Ecto neural progenitor cell (in vitro differentiated cells): Measurements from ENCODE around the gene IMPG1.
"Not testable (repeated sequence)": the region's sequence is repeated elsewhere in the genome, so short reads cannot be mapped to it uniquely, and the experiment has no call there.

Experiments used
- DNase-seq: peaks from one replicate; pipeline ENCODE4 v3.0.0-alpha.2; 2018; ENCODE audit warnings: low spot score

The IMPG1 gene

GRCh38 chr6:75946146-75946831 is 126.2 kb downstream of the IMPG1 start:
- DNase-seq, result no peak

DNA sequence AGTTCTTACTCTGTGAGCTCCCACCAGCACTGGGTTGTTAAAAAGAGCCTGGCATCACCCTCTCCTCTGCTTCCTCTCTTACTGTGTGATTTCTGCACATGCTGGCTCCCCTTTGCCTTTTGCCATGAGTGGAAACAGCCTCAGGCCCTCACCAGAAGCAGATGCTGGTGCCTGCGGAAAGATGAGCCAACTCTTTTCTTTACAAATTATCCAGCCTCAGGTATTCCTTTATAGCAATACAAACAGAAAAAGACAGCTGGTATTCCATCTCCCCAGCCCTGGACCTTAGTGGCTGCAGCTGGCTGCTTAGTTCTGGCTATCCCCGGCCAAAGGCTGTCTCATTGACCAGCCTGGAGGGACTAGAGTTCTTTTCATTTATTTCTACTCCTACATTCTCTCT is 129.1 kb downstream of the IMPG1 start:
- DNase-seq, result no peak

- no peak for DNase-seq
These were observed 131.0 kb downstream of the IMPG1 start for GRCh38 chr6:75941509-75941908.

GRCh38 chr6:75940564-75940963 is 131.9 kb downstream of the IMPG1 start:
- no peak for DNase-seq

DNA sequence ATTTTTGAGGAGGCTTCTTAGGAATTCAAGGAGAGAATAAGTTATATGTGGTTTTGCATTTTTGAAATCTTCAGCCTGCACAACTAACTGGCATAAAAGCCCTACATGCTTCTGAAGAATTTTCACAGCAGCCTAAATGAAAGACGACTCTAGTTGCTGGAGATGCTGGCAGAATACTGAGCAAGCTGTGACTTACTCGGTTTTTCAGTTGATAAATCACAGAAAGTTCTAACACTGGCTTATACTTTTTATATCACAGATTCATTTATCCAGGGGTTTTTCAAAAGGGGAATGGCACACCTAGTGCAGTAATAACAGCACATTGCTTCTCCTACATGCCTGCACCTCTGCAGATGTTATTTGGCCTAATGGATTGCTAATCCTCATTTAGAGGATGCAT is 134.6 kb downstream of the IMPG1 start:
- DNase-seq, result no peak

DNA sequence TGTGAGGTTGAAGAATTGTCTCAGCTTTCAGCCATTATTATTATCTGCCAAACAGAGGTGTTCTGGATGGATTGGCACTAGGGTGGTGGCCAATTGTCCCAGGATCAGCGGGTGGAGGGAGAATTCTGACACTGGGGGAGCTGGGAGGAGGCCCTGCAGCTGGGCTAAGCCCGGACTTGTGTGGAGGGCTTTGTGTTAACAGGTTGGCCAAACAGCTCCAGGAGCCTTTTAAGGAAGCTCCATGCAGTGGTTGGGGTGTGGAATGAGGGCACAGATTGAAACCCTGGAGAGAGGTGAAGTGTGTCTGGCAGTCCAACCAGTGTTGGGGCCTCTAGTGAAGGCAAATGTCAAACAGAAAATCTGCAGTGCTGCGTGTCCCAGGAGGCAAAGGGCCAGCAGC is 135.8 kb downstream of the IMPG1 start:
- no peak for DNase-seq

GRCh38 chr6:75935473-75935793 is 137.0 kb downstream of the IMPG1 start:
- no peak for DNase-seq

GRCh38 chr6:75934643-75935472 is 137.6 kb downstream of the IMPG1 start:
- DNase-seq, result peak; percentile 77

DNA sequence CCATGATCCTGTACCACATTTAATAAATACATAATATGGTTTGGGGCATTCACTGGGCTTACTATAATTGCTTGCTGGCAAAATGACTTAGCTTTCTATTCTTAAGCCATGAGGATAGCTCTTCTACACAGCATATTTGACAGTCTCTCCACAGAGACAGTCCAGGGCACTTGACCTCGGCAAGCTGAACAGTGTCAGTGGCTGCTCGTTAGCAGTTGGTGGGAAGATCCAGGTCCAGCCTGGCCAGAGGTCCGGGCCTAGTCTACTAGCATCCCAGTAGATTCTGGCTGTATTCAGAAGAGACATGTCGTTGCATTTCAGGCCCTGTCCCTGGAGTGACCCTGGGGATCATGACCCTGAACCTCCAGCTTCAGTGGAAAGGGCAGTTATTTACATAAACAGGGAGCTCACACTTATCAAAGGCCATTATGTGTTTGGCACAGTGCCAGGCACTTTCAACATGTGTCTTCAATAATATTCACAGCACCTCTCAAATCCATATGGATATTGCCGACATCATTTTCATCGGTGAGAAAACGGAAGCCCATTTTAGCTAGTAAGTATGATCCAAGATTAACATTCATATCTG is 139.0 kb downstream of the IMPG1 start:
- DNase-seq, result no peak

DNA sequence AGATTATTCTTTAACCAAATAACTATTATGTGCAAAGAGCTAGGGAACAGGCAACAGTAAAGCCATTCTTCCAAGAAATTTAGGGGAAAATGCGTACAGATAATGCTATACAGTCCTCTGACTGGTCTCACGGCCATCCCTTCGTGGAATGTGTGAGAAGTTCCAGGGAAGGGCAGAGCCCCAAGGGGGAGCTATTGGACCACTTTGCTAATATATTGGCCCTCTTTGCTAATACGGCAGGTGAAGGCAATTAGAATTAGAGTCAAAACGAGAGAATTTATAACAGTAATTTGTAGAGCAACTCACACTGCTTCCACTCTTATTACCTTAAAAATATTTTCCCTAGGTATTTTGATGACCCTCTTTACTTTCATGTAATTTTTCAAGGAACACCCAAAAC is 140.4 kb downstream of the IMPG1 start:
- peak; percentile 68 for DNase-seq

DNA sequence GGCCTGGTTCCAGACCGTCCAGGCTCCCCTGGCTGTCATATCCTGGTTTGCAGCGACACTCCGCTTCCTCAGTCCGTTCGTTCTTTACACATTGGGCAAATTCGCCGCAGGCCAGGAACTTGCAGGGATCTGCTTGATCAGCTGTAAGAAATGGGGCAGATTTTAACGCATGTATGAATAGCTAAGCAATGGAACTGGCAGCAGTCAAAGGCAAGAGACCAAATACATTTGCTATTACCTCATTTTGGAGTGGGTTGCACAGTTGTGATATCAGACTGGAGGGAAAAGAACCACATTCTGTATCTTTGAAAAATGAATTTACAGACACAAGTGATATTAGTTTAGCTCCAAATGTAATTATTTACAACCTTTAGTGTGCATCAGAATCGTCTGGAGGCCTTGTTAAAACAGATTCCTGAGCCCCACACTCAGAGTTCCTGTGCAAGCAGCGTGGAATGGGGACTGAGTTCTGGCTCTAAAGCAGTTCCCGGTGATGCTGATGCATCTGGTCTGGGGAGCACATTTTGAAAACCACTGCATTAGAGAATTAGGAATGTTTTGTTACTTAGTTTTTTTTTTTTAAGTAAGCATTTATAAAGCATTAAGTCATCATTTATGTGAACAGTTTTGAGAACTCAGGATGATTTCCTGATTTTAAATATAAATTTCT is 141.3 kb downstream of the IMPG1 start:
- DNase-seq, result no peak

DNA sequence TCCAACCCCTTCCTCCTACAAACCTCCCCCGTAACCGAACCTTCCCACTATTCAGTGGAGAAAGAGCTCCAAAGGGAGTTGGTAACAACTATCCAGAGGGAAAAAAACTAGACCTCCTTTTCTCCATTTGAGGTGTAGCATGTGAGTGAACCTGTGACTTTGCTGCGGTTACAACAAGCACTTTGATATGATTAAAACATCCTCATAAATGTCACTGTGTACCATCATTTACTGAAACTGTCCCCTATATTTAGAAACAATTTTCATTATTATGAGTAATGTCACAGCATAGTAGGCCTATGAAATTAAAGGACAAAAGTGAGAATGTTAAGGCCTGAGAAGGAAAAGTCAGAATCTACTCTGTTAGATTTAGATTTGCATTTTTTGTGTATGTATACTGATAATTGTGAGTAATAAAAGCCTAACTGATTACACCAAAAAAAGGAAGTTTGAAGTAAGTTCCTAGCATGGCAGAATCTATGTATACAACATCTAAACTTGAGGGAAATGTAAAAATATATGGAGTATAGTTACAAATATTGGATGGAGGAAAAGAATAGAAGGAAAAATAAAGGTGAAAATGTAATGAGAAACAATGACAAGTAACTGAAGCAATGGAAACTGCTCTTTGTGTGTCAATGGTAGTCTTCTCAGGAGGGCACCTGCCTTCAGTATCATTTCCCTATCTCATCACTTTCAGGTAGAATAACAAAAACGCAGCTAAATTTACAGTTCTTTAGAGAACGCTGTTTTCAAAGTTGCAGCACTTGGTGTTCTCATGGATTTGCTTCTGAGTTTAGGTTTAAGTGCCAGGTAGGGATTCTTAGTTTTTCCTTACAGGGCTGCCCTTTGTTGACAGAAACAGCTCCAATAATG is 145.9 kb downstream of the IMPG1 start:
- no peak for DNase-seq

DNA sequence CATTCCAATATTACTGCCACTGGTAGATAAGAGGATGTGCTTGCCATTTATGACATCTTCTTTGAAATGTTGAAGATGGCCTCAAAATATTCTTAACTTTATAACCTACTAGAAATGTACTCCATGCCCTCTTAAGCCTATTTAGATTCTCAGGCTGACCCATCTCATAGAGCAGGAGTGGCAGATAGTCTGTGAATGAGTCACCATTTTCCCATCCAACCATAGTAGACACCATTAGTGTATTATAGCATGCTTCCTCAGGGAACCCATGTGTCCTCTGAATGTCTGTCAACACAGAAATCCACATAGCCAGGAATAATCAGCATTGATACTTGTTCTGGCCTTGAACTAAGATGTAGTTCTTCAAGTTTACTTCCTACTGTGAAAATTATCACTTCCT is 150.2 kb downstream of the IMPG1 start:
- DNase-seq, result no peak

DNA sequence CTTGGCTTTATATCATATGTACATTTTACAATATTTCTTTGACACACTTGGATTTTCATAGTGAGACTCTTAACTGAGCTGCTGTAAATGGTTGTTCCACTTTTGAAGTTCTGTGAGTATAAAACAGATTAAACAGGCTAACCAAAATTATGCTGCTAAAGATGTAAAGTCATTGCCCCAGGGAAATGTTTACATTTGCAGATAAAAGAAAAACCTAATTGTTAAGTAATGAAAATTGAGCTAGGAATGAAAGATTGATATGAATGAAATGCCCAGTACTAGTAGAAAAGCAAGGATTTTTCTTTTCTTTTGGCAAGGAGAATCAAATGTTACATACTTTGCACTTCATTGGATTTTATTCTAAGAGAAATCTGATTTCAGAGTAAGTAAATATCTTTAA is 159.4 kb downstream of the IMPG1 start:
- DNase-seq, result no peak

DNA sequence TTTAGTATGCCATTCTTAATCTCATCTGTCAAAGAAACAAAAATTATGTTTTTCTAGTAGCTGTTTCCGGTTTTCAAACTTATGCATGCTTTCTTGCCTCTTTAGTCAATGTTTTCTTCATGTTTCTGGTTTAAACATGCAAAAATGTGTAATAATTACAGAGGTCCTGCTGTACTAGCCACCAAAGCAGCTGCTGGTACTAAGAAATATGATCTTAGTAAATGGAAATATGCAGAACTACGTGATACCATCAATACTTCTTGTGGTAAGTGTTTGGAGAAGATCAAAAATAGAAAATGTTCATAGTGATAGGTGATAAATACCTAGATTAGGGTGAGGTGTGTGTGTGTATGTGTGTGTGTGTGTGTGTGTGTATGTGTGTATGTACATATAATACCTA is 165.0 kb downstream of the IMPG1 start:
- no peak for DNase-seq

GRCh38 chr6:75906871-75907270 is 165.6 kb downstream of the IMPG1 start:
- DNase-seq, result no peak

DNA sequence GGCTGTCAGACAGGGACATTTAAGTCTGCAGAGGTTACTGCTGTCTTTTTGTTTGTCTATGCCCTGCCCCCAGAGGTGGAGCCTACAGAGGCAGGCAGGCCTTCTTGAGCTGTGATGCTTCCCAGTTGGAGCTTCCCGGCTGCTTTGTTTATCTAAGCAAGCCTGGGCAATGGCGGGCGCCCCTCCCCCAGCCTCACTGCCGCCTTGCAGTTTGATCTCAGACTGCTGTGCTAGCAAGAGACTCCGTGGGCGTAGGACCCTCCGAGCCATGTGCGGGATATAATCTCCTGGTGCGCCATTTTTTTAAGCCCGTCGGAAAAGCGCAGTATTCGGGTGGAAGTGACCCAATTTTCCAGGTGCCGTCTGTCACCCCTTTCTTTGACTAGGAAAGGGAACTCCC is 167.3 kb downstream of the IMPG1 start:
- not testable (repeated sequence) for DNase-seq

GRCh38 chr6:75900216-75900615 is 172.2 kb downstream of the IMPG1 start:
- not testable (repeated sequence) for DNase-seq

DNA sequence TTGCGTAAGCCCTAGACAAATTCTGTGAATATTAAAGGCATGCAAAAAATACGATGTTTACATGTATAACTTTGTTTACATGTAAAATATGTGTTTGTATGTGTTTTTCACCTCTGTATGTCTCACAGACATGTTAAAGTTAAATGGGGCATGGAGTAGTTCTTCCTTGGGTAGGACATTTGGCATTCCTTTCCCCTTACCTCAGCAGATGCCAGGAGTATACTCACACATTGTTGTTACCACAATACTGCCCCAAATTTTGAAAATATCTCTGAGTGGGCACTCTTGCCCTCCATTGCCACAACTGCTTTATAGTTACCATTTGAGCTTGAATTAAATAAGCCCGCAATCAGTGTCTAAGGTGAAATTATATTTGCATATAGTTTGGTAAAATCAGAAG is 175.9 kb downstream of the IMPG1 start:
- DNase-seq, result no peak

DNA sequence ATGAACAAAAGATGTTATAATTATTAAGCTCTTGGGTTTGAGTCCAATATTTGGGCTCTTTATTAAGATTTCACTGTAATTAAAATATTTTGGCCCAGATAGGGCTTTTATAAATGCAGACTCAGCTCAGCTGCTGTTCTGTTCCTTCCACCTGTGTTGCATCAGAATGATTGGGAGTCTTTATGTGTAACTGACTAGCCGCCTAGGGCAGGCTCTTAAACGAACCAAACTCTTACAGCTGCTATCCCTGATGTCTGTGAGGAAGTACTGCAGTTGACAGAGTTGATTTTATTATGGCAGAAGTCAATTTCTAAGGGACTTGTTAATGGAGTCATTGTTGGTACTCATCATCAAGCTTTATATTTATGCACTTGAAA is 178.7 kb downstream of the IMPG1 start:
- DNase-seq, result no peak

DNA sequence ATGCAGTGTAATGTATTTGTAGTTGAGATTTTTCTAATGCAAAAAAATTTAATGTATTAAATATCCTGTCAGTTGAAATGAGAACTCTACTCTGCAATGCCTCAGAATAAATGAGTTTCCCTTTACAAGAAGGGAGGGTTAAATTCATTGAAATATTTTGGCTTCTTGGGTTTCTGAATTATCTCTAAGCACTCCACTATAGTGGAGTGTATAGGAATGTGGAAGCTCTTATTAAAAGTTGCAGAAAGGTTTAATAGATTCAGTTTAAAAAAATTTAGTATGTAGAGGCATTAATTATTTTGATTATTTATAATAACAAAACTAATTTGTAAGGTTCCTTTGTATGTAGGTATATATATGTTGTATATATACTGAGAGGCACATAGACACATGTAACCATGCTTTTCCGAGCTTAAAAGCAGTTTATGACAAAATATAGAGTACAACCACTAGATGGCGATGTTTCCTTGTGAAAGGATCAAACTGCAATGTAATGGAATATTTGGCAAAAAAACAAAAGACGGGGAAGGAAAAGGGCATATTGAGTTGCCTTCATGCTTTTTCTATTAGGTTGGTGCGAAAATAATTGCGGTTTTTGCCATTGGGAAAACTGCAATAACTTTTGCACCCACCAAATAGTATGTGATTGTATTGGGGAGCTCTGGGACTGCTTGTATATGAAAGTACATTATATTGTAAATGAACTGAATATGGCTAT is 179.2 kb downstream of the IMPG1 start:
- no peak for DNase-seq
